ENCODE measurements around the gene GLYATL3.
A peak's percentile ranks its signal among the peaks of the same experiment; 100 is the strongest.

GLYATL3 gene

DNA sequence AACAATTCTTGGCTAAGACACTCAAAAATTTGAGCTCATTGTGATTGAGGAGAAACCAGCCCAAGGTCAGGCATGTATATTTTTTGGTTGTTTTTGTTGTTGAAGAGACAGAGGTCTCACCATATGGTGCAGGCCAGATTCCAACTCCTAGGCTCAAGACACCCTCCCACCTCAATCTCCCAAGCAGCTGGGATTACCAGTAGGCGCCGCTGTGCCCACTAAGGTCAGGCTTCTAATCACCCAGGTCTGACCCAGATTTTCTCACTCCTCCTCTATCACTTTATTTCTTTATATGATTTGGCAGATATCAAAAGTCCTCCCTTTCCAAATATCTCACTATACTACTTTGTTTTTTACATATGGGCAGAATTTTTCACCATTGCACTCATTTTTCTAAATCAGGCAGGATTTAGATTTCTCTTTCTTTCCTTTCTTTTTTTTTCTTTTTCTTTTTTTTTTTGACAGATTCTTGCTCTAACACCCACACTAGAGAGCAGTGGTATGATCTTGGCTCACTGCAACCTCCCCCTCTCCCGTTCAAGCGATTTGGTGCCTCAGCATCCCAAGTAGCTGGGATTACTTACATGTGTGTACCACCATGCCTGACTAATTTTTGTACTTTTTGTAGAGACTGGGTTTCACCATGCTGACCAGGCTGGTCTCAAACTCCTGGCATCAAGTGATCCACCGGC, 49.0 kb downstream of the GLYATL3 start:
- no peak for DNase-seq

GRCh38 chr6:49549691-49550491, 50.2 kb downstream of the GLYATL3 start:
- DNase-seq = no peak

- peak; percentile 16 for DNase-seq
These were observed 50.9 kb downstream of the GLYATL3 start, which contains the start of gene C6orf141 for GRCh38 chr6:49550492-49551077. C6orf141 (plus strand) TSS chr6:49550668; CDS start chr6:49550793, 125 bp downstream.

DNA sequence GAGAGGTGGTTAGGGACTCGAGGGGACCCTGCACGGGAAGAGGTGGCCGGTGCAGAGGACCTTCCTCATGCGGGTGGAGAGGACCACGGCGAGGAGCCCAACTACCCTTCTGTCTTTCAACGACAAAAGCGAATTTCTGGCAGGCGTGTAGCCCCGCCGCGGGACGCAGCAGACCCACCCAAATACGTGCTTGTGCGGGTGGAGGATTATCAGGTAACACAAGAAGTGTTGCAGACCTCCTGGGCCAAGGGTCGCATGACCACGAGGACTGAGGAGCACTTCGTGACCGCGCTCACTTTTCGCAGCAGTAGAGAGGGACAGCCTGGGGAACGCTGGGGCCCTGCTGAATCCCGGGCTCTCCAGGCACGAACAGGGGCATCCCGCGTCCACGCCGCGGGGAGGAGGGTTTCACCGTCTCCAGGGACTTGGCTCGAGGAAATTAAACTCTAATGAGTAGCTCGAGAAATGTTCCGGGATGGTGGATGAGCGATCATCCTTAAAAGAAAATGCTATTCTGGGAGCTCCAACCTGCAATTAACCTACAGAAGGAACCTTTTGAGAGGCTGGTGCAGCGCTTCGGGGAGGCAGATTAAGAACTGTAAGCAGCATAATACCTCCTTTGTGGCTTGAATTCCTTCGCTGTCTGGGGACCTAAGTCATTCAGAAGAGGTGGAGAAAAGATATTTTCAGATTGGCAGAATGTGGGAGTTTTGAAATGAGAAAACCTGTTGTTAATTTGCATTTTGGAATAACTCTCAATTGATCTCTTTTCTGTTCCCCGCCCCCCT, 51.5 kb downstream of the GLYATL3 start:
- no peak for DNase-seq

DNA sequence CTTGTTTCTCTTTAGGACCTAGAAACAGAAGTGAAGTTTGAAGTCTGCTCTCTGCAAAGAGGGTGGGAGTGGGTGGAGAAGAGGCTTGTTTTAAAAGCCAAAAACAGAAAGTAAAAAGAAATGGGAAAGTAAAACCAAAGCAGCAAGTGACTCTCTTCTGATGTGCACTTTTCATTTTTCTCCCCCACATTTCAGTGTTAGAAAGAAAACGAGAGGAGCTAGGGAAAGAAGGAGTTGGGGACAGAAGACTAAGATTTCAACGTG, 52.1 kb downstream of the GLYATL3 start:
- DNase-seq = no peak

DNA sequence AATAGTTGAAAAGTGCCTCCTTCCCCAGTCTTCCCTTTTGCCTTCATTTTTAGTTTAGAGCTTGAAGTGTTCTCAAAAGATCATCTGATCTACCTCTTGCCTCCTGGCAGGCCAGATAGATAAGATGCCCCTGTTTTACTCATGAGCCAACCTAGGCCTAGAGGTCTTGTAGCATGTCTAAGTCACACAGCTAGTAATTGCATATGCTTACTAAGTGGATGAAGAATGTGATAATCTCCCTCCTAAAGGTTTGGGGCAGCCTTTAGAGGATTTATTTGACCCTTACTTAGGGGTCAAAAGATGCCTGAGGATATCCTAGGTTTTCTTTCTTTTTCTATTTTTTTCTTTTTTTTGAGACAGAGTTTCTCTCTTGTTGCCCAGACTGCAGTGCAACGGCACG, 52.9 kb downstream of the GLYATL3 start:
- no peak for DNase-seq

DNA sequence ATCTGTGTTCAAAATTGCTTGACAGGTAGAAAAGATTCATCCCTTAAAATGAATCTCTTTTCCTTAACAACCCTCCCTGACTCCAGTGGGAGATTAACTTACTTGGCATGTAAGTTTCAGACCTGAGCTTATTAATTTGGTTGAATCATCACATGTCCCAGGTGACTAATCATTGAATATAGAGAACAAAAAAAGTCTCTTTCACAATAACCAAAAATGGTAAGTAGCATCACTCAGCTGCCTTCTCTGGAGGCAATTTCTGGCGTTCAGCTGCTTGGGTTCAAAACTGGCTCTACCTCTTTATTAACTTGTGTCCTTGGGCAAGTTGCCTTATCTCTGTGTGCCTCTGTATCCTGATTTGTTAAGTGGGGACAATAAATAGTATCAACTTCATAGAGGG, 53.7 kb downstream of the GLYATL3 start:
- DNase-seq = no peak

GRCh38 chr6:49555951-49556350, 56.2 kb downstream of the GLYATL3 start:
- no peak for DNase-seq

- DNase-seq = no peak
These were observed 56.7 kb downstream of the GLYATL3 start for GRCh38 chr6:49556429-49556837.

DNA sequence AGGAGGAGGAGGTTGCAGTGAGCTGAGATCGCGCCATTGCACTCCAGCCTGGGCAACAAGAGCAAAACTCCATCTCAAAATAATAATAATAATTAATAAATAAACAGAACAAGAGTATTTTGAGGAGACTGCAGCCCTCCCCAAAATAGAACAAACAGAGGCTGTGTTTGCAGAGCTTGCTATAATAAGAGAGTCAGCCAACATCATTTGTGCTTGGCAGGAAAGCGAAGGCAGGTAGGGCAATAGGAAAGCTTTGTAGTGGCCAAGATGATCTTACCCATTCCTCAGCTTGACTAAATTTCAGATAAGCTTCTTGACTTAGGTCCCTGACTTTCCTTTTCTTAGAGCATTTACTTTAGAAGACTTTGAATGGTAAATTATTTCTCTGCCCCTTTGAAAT, 57.5 kb downstream of the GLYATL3 start:
- no peak for DNase-seq

- no peak for DNase-seq
These were observed 58.5 kb downstream of the GLYATL3 start for GRCh38 chr6:49558238-49558637.

DNA sequence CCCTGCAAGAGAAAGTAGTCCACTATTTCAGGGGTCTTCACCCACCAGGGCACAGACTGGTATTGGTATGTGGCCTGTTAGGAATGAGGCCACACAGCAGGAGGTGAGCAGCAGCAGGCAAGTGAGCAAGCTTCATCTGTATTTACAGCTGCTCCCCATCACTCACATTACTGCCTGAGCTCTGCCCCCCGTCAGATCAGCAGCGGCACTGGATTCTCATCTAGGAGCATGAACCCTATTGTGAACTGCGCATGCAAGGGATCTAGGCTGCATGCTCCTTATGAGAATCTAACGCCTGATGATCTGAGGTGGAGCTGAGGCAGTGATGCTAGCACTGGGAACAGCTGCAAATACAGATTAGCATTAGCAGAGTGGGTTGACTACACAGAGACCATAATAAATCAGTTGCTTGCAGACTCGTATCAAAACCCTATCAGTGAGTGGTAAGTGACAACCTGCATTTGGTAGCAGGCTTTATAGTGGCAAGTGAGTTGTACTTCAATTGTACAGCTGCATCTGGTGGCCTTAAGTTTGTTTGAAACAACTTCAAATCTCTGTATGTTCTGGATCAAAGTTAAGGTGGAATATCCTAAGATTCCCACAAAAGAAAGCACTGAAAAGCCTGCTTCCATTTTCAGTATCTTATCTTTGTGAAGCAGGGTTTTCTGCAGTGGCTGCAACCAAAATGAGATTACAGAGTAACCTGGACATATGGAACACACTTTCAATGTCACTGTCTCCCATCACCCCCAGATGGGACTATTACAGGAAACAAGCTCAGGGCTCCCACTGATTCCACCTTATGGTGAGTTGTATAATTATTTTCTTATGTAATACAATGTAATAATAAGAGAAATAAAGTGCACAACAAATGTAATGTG, 63.5 kb downstream of the GLYATL3 start:
- DNase-seq = no peak

GRCh38 chr6:49564552-49564951, 64.8 kb downstream of the GLYATL3 start:
- no peak for DNase-seq

DNA sequence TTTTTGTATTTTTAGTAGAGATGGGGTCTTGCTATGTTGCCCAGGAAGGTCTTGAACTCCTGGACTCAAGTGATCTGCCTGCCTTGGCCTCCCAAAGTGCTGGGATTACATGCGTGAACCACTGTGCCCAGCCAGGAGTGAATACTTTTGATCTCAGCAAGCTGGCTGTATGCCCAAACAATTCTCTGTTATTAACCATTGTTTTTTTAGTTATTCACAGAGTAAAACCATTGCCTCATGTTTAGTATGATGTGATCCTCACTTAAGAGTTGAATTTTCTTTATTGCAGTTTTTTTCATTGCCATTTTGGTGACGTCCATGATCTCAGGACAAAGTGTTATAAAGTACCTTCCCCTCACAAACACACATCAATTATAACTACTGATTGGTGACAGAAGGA, 65.5 kb downstream of the GLYATL3 start:
- no peak for DNase-seq

DNA sequence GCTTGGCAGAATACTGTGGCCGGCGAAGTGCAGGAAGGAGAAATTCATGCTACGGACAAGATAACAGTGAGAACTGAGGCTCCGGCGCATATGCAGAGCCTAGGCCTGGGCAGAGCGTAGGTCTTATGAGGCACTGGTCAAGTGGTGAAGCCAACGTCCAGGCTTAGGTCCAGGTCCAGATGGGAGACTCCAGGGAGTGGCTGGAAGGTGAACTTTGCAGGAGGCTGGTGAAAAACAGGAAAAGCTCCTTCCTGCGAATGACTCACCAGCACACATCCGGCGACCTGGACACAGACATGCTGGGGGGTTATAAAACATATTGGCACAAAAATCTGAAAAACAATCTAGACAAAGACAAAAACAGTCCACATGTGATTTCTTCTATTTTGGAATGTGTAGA, 66.1 kb downstream of the GLYATL3 start:
- no peak for DNase-seq

DNA sequence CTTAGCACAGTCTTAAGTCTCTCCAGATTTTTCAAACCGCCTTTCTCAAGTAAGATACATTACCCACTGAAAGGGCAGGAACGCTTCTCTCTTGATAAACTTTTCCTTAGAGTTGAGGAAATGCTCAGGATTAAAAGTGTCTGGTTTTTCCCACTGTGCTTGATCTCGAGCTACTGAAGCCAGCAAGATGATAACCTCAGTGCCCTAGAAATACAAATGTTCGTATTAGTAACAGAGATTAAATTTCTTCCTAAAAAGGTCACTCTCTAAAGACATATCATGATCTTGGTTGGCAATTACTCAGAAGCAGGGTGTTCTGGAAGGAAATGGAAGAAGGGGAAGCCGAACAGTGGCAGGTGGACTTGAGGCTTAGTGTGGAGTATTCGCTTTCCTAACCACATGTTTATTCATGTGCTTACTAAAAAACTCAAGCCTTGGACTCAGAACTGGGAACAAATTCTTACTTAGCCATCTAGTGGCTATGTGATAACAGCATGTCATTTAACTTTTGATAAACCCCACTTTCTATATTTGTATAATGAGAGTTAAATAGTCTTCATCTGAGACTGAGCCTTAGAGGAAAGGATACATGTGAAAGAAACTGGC, 70.9 kb downstream of the GLYATL3 start:
- no peak for DNase-seq

DNA sequence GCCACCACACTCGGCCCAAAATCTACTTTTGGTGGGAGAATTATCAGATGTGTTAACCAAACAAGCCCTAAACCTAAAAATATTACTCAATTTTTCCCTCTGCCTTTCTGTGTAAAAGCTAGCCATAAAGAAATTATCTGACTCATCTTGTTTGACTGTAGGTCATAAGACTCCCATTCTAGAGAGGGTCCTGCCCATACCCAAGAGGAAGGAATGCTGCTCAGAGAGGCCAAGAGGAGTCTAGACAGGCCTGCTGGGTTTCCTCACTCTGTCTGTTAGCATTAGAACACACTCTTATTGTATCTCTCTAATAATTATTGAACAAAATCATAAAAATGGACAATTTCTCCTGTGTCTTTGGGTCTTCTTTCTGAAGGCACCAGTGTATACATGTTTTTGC, 76.9 kb downstream of the GLYATL3 start:
- no peak for DNase-seq
